Measurements from ENCODE around the gene ALX3.

DNA sequence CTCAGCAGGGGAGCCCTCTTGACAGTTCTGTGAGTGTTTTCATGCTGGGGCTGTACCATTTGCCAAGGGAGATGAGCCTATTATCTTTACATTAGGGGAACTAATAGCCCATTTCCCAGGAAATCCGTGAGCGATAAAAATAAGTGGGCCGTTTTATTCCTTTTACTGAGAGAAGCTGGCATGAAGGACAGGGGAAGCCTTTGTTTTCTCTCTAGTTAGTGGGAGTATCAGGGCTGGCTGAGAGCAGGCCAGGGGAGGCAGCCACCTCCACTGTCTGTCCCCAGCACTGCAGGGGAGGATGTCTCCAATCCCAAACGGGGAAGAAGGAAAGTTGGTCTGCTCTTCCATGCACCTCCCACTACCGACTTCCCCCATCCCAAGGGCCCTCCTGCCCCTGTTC is 44.3 kb upstream of the ALX3 start:
- TF ChIP-seq POLR2A (IDR thresholded peaks at IDR 0.05) (no peak), EP300 (IDR thresholded peaks at IDR 0.05; ENCODE audit: low read depth) (no peak)
- TF ChIP-seq, protein P1, sequence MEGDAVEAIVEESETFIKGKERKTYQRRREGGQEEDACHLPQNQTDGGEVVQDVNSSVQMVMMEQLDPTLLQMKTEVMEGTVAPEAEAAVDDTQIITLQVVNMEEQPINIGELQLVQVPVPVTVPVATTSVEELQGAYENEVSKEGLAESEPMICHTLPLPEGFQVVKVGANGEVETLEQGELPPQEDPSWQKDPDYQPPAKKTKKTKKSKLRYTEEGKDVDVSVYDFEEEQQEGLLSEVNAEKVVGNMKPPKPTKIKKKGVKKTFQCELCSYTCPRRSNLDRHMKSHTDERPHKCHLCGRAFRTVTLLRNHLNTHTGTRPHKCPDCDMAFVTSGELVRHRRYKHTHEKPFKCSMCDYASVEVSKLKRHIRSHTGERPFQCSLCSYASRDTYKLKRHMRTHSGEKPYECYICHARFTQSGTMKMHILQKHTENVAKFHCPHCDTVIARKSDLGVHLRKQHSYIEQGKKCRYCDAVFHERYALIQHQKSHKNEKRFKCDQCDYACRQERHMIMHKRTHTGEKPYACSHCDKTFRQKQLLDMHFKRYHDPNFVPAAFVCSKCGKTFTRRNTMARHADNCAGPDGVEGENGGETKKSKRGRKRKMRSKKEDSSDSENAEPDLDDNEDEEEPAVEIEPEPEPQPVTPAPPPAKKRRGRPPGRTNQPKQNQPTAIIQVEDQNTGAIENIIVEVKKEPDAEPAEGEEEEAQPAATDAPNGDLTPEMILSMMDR (IDR thresholded peaks at IDR 0.05), result no peak

Data from transverse colon (tissue), 3 donors.